Dedifferentiated amniotic fluid mesenchymal stem cell (primary cell): ENCODE measurements around the gene JAKMIP1.

Experiments
- DNase-seq: peaks from one replicate; pipeline ENCODE4 v3.0.0-alpha.2; 2016; ENCODE audit errors: extremely low spot score

Gene JAKMIP1

GRCh38 chr4:6042293-6043063 is 157.9 kb downstream of the JAKMIP1 start:
- no peak for DNase-seq

DNA sequence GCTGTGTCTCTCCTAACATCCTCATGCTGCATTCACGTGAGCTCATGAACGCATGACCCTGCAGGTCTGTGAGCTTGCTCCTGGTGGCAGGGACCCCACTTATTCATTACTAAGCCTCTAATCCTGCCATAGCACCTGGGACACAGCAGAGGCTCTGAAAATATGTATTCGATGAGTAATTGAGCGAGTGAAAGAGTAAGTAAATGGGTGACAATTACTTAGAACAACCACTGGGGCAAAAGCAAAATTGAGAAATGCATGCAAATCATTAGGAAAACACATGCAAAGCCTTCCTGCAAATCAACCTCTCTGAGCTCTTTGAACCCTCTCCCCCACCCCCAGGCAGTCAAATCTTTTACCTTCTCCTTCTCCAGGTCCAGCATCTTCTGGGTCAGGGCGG is 158.5 kb downstream of the JAKMIP1 start:
- DNase-seq, result no peak

DNA sequence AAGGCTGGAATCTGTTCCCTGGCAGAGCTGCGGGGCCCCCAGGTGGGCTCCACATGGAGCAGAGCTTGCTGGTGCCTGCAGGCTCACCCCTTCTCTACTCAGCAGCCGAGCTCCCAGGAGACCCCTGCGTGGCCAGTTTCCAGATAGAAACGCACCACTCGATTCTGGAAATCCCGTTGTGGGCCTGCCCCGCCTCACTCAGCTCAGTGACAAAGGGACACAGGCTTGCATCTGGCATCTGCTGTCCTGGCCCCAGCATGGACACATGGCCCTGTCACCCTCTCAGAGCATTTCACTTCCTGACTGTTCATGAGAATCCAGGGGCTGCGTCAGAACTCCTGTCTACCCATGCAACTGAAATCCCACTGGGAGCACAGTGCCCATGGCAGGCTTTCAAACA is 161.6 kb downstream of the JAKMIP1 start:
- no peak for DNase-seq

GRCh38 chr4:6035786-6036185 is 164.6 kb downstream of the JAKMIP1 start:
- DNase-seq, result no peak

GRCh38 chr4:6033381-6033780 is 167.0 kb downstream of the JAKMIP1 start:
- no peak for DNase-seq

DNA sequence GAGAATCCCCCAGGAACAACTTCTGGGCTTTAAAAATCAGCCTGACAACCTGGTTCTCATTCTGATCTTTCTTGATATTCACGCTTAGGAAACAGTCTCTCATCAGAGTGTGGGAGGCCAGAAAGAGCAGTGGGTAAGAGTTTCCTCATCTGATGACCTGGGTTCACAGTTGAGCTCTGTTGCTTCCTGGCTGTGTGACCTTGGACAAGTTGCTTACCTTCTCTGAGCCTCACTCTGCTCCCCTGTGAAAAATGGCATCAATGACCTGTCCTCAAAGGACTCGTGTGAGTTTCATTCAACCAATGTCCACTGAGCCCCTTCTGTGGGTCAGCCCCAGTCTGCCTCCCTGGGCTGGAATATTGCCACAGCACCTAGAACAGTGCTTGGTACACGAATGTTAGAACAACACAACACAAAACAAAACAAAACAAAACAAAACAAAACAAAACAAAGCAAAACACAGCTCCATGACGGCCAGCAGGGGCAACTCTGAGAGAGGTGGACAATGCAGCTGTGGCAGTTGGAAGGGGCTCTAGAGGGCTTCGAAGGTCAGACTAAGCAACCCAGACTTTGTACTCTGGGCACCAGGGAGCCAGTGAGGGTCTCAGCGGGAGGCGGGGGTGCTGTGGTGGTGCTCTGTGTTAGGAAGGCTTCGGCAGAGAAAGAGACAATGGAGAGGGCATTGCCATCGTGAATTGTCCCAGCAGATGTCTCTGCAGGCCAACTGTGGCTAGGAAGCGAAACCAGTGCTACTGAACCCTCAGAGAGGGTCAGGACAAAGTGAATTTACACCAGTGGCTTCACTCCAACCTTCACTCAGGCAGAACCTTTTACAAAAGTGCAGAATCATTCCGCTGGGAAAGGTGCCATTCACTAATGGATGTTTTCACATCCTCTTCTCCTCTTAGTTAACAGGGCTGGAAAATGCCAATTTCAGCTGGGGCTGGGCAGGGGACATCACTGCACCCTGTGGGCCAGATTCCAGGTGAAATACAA is 167.8 kb downstream of the JAKMIP1 start:
- DNase-seq, result no peak

GRCh38 chr4:6031846-6032245 is 168.5 kb downstream of the JAKMIP1 start:
- DNase-seq, result no peak

GRCh38 chr4:6030679-6031078 is 169.7 kb downstream of the JAKMIP1 start:
- no peak for DNase-seq

DNA sequence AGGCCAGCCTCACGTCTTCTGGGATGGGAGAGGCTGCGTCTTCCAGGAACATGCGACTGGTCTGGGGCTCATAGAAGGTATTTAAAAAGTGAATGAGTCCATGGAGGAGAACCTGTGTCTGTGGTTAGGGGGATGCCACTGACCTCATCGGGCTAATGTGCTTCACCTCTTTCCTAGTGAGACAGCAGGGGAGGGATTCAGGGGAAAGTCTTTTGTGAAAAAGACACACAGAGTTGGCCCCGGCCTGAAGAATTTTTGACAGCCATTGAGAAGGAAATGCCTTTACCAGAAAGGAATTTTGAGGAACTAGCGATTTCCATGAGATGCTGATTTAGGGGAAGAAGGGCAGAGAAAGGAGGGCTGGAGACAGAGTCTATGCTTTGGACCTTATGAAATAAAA is 171.1 kb downstream of the JAKMIP1 start:
- no peak for DNase-seq

DNA sequence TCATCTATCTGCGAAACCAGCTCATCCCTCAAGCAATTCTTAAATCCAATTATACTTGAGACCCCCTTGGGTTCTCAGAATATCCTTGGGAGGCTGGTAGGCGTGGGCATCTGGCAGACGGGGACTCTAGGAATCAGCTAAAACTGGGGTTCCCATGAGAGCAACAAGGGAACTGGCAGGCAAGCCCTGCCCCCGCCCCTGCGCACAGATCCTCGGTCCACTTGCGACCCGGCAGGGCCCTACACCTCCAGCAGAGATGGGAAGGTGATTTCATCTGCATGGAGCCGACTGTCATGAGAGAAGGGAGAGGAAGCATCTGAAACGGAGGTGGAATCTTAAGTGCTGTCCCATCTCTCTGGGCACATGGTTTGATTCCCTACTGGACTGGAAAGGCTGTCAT is 172.2 kb downstream of the JAKMIP1 start:
- DNase-seq, result no peak

GRCh38 chr4:6027392-6027791 is 173.0 kb downstream of the JAKMIP1 start:
- no peak for DNase-seq

- no peak for DNase-seq
Observed at GRCh38 chr4:6024313-6024960, 175.9 kb downstream of the JAKMIP1 start.

DNA sequence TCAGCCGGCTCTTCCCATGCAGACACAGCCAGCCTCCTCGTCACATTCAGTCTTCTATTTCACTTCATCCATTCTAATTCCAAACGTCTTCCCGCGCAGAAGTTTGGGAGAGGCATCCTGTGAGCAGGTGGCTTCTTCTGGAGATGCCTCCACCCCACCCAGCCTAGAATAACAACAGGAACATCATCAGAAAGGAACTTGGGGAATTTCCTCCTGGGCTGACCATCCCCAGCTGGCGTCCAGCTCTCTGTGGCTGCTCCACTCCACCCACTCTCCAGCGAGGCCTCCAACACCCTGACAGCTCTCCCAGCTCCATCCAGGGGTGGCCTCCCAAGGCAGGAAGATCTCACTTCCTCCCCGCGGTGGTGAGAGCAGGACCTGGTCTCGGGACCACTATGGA is 176.6 kb downstream of the JAKMIP1 start:
- DNase-seq, result no peak

GRCh38 chr4:6022607-6023288 is 177.6 kb downstream of the JAKMIP1 start:
- no peak for DNase-seq

DNA sequence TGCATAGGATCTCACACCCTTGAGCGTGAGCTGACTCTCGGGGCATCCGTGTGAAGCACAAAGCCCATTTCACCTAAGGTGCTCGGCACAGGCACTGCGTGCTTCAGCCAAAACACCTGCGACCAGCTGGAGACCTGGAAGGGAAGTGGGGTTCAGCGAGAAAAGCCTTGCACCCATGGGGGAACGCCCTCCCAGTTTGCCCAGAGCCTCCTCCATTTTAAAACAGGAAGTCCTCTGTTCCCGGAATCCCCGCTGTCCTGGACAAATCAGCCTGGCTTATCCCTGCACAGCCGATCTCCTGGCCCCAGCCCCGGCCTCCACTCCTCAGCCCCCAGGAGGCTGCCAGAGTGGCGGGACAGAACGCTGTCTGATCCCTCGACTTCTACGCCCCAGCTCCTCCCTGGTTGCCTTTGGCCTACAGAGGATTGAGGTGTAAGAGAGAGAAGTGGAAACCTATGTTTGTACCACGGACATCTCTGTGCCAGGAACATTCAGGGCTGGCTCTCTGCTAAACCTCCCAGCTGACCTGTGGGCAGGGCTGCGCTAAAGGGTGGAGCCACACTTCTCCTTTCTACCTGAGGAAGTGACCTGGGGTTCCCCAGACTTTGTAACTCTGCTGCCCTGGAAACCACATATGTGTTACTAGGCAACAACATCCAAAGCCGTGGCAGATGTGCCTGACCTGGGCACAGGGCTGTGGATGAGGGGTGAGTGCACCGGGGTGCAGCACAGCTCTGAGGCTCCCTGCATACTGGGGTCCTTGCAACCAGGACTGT is 178.3 kb downstream of the JAKMIP1 start:
- DNase-seq, result no peak

- no peak for DNase-seq
Observed at GRCh38 chr4:6020613-6021012, 179.7 kb downstream of the JAKMIP1 start.

DNA sequence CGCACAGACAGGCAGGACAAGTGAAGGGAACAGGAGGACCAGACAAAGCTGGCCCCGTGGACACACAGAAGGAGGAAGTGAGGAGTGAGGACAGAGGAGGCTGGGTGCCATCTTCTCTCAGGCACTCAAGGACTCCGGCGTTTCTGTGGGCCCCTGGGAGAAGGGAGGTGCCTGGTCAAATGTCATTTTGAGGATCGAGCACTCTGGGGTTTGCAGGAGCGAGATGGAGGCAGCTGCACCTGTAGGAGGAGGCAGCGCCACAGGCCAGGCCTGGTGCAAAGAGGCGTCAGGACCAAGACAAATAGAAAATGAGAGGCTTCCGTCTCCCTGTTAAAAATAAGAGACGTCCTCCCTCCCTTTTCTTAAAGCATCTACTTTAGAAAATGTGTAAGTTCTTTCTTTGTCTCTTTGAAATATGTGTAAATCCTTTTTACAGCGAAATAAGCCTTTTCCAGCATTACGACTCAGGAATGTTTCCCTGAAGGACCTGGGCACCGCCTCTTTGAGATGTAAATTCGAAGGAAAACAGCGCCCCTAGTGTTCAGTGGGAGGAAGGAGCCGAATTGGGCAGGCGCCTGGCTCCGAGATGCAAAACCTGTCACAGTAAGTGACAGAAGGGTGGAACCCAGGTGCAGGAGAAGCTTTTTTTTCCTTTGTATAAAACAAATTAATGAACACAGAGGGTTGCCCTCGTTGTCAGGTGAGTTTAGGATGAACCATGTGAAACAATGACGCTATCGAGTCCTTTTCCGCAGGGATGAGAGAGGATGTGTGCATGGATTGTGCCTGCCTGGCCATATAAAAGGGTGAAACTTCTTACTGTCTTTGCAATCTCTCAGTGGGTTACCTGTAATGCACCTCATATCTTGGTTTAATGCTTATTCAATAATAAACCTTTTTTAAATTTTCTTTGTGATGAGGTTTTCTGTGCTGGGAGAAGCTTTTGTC is 180.8 kb downstream of the JAKMIP1 start:
- peak; percentile 19 for DNase-seq

- no peak for DNase-seq
Observed at GRCh38 chr4:6018331-6018730, 182.0 kb downstream of the JAKMIP1 start, which contains the start of gene C4orf50. C4orf50 (minus strand) TSS chr4:6018431.

DNA sequence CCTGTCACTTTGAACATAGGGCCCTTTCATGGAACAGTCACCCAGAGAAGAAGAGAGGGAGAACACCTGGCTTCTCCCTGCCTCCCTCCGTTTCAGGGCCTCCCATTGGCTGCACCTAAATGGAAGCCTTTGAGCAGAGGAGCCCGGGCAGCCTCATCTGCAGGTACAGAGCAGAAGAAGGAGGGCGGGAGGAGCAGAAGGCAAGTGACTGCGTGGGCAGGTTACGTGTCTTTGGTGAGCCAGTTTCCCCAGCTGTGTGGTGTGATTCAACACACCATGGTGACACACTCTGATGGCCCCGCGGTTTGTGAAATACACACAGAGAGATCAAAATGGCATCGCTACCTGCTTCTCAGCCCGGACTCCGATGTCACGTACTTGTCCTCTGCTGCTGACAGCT is 182.5 kb downstream of the JAKMIP1 start:
- no peak for DNase-seq

DNA sequence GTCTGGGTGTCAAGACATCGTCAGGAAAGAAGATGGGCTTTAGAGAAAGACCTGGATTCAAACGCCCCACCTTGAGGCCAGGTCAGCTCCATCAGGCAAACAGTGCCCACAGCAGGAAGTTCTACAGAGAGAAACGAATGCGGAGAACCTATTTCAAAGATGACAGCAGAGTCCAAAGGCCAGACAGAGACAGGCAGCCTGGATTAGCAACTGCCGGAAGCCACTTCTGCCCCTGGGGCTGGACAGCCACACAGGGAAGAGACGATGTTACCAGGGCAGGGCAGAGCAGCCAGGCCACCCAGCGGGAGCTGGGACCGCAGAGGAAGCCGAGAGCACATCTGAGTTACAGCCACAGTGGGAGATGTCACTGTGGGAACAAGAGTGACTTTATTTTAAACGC is 183.3 kb downstream of the JAKMIP1 start:
- DNase-seq, result no peak
